ENCODE measurements around the gene RPS6KA3. TPM values are rescaled to one million over a fixed set of nuclear protein-coding genes. Genes with fewer than 3 reads are reported as not detected.

Gene RPS6KA3
- total RNA-seq, 4 donors from 2014 or later: 33.8 to 55.4 (median 46.4) TPM

GRCh38 chrX:20285511-20285910, 18.8 kb upstream of the RPS6KA3 start:
- TF ChIP-seq POLR2AphosphoS5 (IDR thresholded peaks at IDR 0.05) (no peak), POLR2A (IDR thresholded peaks at IDR 0.05) (no peak), EP300 (IDR thresholded peaks at IDR 0.05) (no peak), CTCF (IDR thresholded peaks at IDR 0.05) (no peak)
- Histone ChIP-seq H3K4me1 (no peaks in the 10 kb centered on the region), H3K27me3 (no peaks in the 10 kb centered on the region), H3K36me3 (no peaks in the 10 kb centered on the region), H3K4me3 (no peak overlapping the region), H3K27ac (no peak overlapping the region), H3K9me3 (no peaks in the 10 kb centered on the region)
- no peak for ATAC-seq
- WGBS, 2 donors (ENCODE audit: low coverage in 1 of 2): 60 to 63% methylated on average over 2 of the region's 2 CpGs

- Histone ChIP-seq H3K36me3 (no peaks in the 10 kb centered on the region), H3K4me1 (no peaks in the 10 kb centered on the region), H3K9me3 (no peaks in the 10 kb centered on the region), H3K27ac (no peak overlapping the region), H3K27me3 (no peaks in the 10 kb centered on the region), H3K4me3 (no peak overlapping the region)
- 100% methylated on average over 1 of the region's 1 CpG; no CpG with 5 or more reads in 1 of the 2 donors for WGBS, 2 donors (ENCODE audit: low coverage in 1 of 2)
- no peak for TF ChIP-seq CTCF (IDR thresholded peaks at IDR 0.05)
- no peak for TF ChIP-seq EP300 (IDR thresholded peaks at IDR 0.05)
- TF ChIP-seq POLR2A (IDR thresholded peaks at IDR 0.05): no peak
- no peak for TF ChIP-seq POLR2AphosphoS5 (IDR thresholded peaks at IDR 0.05)
- ATAC-seq: no peak
Observed at GRCh38 chrX:20284992-20285391, 18.3 kb upstream of the RPS6KA3 start.

- WGBS, 2 donors (ENCODE audit: low coverage in 1 of 2): 40 to 50% methylated on average over 1 of the region's 1 CpG
- no peaks in the 10 kb centered on the region for H3K4me1 ChIP-seq
- no peaks in the 10 kb centered on the region for H3K9me3 ChIP-seq
- TF ChIP-seq EP300 (IDR thresholded peaks at IDR 0.05): no peak
- no peak for TF ChIP-seq POLR2A (IDR thresholded peaks at IDR 0.05)
- no peak for TF ChIP-seq CTCF (IDR thresholded peaks at IDR 0.05)
- no peak for TF ChIP-seq POLR2AphosphoS5 (IDR thresholded peaks at IDR 0.05)
- H3K36me3 ChIP-seq: no peaks in the 10 kb centered on the region
- no peak overlapping the region for H3K4me3 ChIP-seq
- ATAC-seq: no peak
- no peak overlapping the region for H3K27ac ChIP-seq
- H3K27me3 ChIP-seq: no peaks in the 10 kb centered on the region
Observed at GRCh38 chrX:20284444-20284843, 17.7 kb upstream of the RPS6KA3 start.

GRCh38 chrX:20280938-20281337, 14.2 kb upstream of the RPS6KA3 start:
- TF ChIP-seq POLR2AphosphoS5 (IDR thresholded peaks at IDR 0.05) (no peak), EP300 (IDR thresholded peaks at IDR 0.05) (no peak), POLR2A (IDR thresholded peaks at IDR 0.05) (no peak), CTCF (IDR thresholded peaks at IDR 0.05) (no peak)
- Histone ChIP-seq H3K27ac (no peak overlapping the region), H3K4me3 (no peak overlapping the region), H3K4me1 (no peaks in the 10 kb centered on the region), H3K27me3 (no peaks in the 10 kb centered on the region), H3K36me3 (no peaks in the 10 kb centered on the region), H3K9me3 (no peaks in the 10 kb centered on the region)
- 79 to 84% methylated on average over 3 to 4 of the region's 4 CpGs for WGBS, 2 donors (ENCODE audit: low coverage in 1 of 2)
- no peak for ATAC-seq

GRCh38 chrX:20274121-20274520, 7.4 kb upstream of the RPS6KA3 start:
- H3K4me3 ChIP-seq: no peak overlapping the region
- H3K27ac ChIP-seq: no peak overlapping the region
- no peaks in the 10 kb centered on the region for H3K27me3 ChIP-seq
- H3K4me1 ChIP-seq: no peaks in the 10 kb centered on the region
- 44 to 50% methylated on average over 1 of the region's 1 CpG for WGBS, 2 donors (ENCODE audit: low coverage in 1 of 2)
- TF ChIP-seq POLR2AphosphoS5 (IDR thresholded peaks at IDR 0.05) (no peak), EP300 (IDR thresholded peaks at IDR 0.05) (no peak), CTCF (IDR thresholded peaks at IDR 0.05) (no peak), POLR2A (IDR thresholded peaks at IDR 0.05) (no peak)
- H3K9me3 ChIP-seq: no peaks in the 10 kb centered on the region
- no peaks in the 10 kb centered on the region for H3K36me3 ChIP-seq
- no peak for ATAC-seq
